HG02759 (cell line): ENCODE measurements around the gene TREM2.
"Not testable (repeated sequence)": the region's sequence is repeated elsewhere in the genome, so short reads cannot be mapped to it uniquely, and the experiment has no call there.

Source experiments
- ATAC-seq: cut with Tn5 transposase; IDR thresholded peaks from one replicate; pipeline ENCODE4 v1.9.1; 2021; ENCODE audit warnings: mild to moderate bottlenecking, moderate library complexity; ENCODE audit not compliant: unreplicated experiment

Gene TREM2

GRCh38 chr6:41162687-41163418 is at the start of gene TREM2:
TSS of gene TREM2 (minus strand) at chr6:41163116. CDS start at chr6:41163082, 34 bp downstream.
- ATAC-seq = no peak

- no peak for ATAC-seq
Measured at GRCh38 chr6:41209547-41210320, 46.8 kb upstream of the TREM2 start.

GRCh38 chr6:41208439-41209106 is 45.7 kb upstream of the TREM2 start:
- ATAC-seq = no peak

- ATAC-seq = no peak
Measured at GRCh38 chr6:41204156-41204555, 41.2 kb upstream of the TREM2 start.

GRCh38 chr6:41201764-41202173 is 38.9 kb upstream of the TREM2 start:
- ATAC-seq = no peak

GRCh38 chr6:41200901-41201763 is 38.2 kb upstream of the TREM2 start, which contains the start of gene TREML2:
TSS of gene TREML2 (minus strand) at chr6:41201149. CDS start at chr6:41201008, 141 bp downstream.
- peak; percentile 52 for ATAC-seq

GRCh38 chr6:41200296-41200900 is 37.5 kb upstream of the TREM2 start:
- ATAC-seq = peak; percentile 33

- peak; percentile 40 for ATAC-seq
Measured at GRCh38 chr6:41199552-41200246, 36.8 kb upstream of the TREM2 start.

- no peak for ATAC-seq
Measured at GRCh38 chr6:41197234-41197633, 34.3 kb upstream of the TREM2 start.

GRCh38 chr6:41194386-41194785 is 31.5 kb upstream of the TREM2 start:
- no peak for ATAC-seq

GRCh38 chr6:41193884-41194283 is 31.0 kb upstream of the TREM2 start:
- ATAC-seq = no peak

- no peak for ATAC-seq
Measured at GRCh38 chr6:41193171-41193734, 30.3 kb upstream of the TREM2 start.

GRCh38 chr6:41191569-41191968 is 28.7 kb upstream of the TREM2 start:
- ATAC-seq = no peak

GRCh38 chr6:41190791-41191190 is 27.9 kb upstream of the TREM2 start:
- ATAC-seq = no peak

GRCh38 chr6:41189967-41190366 is 27.1 kb upstream of the TREM2 start:
- no peak for ATAC-seq

GRCh38 chr6:41189046-41189445 is 26.1 kb upstream of the TREM2 start:
- not testable (repeated sequence) for ATAC-seq

- ATAC-seq = no peak
Measured at GRCh38 chr6:41187924-41188886, 25.3 kb upstream of the TREM2 start.

- ATAC-seq = no peak
Measured at GRCh38 chr6:41186031-41186562, 23.2 kb upstream of the TREM2 start.
